Activated CD4-positive, CD25-positive, alpha-beta regulatory T cell treated with anti-CD3 and anti-CD28 coated beads, Interleukin-2, amount 50 U/mL, for 16 hours (primary cell): ENCODE data around the gene SPNS2.

Experiments
- DNase-seq: peaks from one replicate; pipeline ENCODE4 v3.0.0-alpha.2; 2020; ENCODE audit warnings: low read depth, low spot score

Gene SPNS2

GRCh38 chr17:4503283-4504025 lies 4.8 kb downstream of the SPNS2 start:
- DNase-seq, result no peak

- no peak for DNase-seq
Measured at GRCh38 chr17:4504188-4504587, 5.5 kb downstream of the SPNS2 start.

DNA sequence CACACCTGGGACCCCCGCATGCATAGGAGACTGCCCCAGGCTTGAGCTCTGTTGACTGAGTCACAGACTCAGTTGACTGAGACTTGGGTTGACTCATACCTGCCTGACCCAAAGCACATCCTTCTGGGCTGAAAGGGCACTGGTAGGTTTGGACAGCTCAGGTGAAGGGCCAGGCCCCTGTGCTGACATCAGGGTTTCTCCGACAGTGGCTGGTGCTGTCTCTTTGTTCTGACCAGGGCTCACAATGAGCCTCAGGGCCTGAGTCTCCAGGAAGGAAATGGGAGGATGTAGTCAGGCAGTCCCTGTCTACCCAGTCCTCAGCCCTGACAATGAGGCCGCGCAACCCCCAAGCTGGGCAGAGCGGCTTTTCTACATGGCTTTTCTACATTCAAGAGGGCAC lies 6.5 kb downstream of the SPNS2 start:
- no peak for DNase-seq

- no peak for DNase-seq
Measured at GRCh38 chr17:4506175-4506813, 7.6 kb downstream of the SPNS2 start.

GRCh38 chr17:4506892-4507291 lies 8.2 kb downstream of the SPNS2 start:
- no peak for DNase-seq

GRCh38 chr17:4507361-4508111 lies 8.9 kb downstream of the SPNS2 start:
- DNase-seq, result no peak

DNA sequence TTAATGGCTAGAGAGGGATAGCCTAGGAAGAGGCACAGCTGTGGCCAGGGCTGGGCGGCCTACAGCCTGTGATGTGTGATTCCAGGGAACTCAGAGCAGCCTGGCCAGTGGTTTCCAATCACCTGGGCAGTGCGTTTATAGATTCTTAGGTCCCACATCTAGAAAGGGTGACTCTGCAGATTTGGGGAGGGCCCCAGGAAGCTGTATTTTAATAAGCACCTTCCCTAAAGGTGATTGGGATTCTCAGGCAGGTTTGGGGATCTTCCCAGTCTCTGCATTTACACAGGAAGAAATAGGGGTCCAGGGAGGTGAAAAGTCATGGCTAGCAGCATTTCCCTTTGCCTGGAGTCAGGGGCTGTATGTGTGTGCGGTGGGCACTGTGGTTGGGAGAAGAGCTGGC lies 9.5 kb downstream of the SPNS2 start:
- DNase-seq, result no peak

- DNase-seq, result no peak
Measured at GRCh38 chr17:4509401-4509800, 10.7 kb downstream of the SPNS2 start.

DNA sequence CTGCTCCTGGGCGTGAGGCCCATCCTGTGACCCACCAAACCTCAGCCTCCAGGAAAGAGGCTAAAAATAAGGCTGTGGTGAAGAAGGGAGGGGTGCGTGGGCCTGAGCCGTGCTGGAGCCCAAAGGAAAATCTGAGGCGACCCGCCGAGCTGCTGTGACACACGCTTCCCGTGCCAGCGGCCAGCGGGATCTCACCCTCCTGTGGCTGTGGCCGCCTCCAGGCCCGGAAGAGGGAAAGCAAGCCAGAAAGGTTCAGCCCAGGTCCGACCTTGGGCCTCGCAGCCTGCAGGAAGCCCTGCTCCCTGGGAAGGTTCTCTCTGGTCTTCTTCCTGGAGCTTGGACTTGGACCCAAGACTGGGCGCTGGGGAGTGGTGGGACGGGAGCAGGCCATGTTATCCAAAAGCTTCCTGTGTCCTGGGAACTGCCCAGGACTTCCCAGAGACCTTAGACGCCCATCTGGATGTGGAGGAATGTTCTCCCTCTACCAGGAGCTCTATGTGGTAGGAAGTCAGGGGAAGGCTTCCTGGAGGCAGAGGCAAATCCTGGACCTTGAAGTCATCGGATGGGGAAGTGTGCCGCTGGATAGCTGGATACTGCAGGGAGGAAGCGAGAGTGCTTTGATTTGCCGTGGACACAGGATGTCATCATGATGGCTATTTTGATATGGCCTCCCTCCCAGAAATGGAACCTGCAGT lies 11.4 kb downstream of the SPNS2 start:
- DNase-seq, result no peak

DNA sequence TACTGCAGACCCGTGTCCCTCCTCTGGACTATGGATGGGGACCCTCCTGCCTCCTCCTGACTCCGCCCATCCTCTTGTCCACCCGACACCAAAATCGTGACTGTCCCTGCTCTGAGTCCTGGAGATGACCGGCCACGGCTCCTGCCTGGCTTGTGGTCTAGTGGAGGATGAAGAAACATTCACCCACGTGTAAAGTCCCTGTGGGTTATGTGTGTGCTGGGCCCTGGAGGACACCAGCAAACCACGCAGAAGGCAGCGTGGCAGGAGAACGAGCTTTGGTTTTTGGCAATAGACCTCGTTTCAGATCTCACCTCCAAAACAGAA lies 11.9 kb downstream of the SPNS2 start:
- no peak for DNase-seq

DNA sequence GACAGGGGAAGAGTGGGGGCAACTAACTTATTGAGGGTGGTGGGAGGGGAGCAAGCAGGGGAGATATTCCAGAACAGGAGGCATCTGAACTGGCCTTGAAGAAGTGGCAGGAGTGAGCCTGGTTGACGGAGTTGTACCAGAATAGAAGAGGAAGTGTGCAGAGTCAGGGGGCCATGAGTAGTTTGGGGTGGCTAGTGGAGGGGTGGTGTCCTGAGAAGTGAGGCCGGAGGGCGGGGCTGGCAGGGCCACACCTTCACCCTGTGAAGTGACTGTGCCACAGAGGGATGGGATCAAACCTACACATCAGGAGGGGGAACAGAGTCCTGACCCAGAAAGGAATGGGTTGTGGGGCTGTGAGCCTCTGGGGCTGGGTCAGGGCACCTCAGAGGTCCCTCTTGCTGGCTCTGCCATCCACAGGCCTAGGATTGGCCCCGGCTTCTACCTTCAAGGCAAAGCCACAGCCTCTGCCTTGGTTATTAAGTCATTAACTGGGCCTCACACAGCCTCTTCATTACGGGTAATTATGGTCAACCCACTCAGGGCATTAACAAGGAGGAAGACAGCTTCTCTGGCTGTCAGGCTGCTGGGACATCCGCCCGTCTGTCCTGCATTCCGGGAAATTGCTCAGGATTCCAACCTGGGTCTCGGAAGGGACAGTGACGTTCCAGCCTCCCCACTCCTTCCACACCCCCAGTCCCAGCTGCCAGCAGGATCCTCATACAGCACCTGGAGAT lies 12.7 kb downstream of the SPNS2 start:
- DNase-seq, result no peak

DNA sequence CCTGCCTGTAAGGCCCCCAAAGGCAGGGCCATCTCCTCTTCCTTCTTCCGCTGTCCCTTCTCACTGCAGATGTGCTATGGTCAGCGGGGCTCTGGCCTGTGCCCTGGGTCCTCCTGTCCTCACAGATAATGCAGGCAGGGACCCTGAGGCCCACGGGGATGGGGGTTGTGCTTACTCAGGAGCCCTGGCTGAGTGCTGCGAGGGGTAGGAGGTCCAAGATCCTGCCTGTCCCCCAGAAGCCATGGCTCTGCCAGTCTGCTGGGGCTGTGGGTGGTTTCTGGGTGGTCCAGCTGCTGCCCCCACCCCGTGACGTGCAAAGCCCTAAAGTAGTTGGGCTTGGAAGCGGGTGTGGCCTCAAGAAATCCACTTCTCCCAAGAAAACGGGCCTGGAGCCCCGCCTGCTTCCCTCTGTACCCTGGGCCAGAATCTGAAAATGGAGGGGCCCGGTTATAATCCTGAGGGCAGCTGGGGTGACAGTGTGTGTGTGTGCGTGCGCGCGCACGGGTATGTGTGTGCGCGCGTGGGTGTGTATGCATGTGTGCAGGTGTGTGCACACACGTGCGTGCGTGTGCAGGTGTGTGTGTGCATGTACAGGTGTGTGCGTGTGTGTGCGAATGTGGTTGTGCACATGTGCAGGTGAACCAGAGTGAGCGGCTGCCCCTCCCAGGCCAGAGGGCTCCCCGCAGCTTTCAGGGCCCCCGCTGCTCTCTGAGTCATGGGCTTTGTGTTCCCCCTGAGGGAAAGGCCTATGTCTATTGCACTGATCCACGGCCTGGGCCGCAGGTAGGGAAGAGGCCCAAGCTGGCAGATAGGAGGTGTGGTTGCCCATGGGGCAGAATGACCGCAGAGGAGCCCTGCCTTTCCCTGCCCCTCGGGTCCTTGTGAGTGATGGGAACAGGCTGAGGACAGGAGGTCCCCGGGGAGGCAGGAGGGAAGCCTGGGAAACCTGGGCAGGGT lies 13.8 kb downstream of the SPNS2 start:
- no peak for DNase-seq

- no peak for DNase-seq
Measured at GRCh38 chr17:4513113-4514032, 14.7 kb downstream of the SPNS2 start.

- DNase-seq, result no peak
Measured at GRCh38 chr17:4514206-4514605, 15.5 kb downstream of the SPNS2 start.

- DNase-seq, result no peak
Measured at GRCh38 chr17:4514779-4515178, 16.1 kb downstream of the SPNS2 start.

DNA sequence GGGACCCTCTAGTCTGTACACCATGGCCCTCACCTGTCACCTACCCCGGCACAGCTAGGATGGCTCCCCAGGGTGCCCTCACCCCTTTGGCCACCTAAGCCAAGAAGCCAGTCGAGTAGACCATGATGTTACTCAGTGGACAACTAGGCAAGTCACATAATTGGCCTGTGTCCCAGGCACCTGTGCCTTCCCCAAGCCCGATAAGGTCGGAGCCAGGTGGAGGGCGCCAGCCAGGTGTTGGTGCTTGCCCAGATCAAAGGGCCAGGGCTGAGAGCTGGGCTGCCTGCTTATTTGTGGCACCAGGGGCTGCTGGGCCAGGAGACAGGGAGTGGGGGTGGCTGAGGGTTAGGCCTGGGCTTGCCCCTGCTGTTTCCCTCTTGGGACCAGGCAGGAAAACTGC lies 16.8 kb downstream of the SPNS2 start:
- DNase-seq, result no peak

DNA sequence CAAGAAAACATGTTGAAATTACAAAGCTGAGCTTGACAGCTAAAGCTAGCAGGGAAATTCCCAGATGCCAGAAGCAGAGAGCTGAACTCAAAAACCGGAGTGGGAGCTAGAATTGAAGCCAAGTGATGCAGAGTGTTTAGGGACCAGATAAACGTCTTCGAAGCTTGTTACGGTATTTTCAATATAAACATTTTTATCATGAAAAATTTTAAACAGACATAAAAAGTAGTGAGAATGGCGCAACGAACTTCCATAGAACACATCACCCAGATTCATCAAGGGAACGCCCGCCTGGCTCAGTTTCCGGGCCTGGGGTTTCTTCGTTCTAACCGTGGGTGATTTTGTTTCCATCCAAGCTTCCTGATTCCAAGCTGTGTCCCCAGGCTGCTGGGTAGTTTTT lies 18.1 kb downstream of the SPNS2 start:
- DNase-seq, result no peak

DNA sequence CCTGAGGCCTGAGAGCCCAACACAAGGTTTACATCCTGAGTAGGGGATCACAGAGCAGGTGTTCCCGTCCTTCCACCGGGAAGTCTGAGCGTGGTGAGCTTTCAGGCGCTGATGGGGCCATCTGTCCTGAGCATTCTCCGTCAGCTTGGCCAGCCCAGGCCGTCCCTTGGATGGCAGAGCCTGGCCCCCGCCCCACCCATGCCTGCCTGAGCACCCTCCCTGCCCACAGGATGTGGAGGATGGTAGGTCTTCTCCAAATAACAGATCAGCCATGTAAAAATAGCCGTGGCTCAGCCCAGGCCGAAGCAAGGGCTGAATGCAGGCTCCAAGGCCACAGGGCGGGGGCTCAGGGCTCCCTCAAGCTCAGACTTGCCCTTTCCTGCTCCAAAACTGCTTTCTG lies 20.2 kb downstream of the SPNS2 start:
- no peak for DNase-seq

DNA sequence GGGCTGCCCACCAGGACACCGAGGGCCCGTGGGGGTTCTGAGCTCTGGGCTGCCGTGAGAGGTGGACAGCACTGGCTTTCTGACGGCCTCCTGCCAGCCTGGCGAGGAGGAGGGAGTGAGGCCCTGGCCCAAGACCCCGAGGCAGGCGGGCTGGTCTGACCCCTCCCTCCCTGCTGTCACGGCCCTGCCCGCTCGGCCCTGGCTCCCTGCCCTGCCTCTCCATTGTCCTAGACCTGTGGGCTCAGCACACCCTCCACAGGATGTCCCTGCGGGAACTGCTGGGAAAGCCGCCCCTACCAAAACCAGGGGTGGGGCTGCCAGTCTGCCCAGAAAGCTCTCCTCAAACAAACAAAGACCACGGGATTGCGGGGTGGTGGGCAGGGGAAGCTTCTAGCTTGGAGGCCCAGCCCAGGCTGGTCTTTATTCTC lies 20.7 kb downstream of the SPNS2 start:
- no peak for DNase-seq
